Measurements from ENCODE around the gene CYP4F22. TPM values are rescaled to one million over a fixed set of nuclear protein-coding genes. Genes with fewer than 3 reads are reported as not detected.

The CYP4F22 gene
- total and polyA plus RNA-seq, 10 of the 15 experiments (the other 5 are each of a cell fraction or from before 2014, with no cell fraction given): not detected

DNA sequence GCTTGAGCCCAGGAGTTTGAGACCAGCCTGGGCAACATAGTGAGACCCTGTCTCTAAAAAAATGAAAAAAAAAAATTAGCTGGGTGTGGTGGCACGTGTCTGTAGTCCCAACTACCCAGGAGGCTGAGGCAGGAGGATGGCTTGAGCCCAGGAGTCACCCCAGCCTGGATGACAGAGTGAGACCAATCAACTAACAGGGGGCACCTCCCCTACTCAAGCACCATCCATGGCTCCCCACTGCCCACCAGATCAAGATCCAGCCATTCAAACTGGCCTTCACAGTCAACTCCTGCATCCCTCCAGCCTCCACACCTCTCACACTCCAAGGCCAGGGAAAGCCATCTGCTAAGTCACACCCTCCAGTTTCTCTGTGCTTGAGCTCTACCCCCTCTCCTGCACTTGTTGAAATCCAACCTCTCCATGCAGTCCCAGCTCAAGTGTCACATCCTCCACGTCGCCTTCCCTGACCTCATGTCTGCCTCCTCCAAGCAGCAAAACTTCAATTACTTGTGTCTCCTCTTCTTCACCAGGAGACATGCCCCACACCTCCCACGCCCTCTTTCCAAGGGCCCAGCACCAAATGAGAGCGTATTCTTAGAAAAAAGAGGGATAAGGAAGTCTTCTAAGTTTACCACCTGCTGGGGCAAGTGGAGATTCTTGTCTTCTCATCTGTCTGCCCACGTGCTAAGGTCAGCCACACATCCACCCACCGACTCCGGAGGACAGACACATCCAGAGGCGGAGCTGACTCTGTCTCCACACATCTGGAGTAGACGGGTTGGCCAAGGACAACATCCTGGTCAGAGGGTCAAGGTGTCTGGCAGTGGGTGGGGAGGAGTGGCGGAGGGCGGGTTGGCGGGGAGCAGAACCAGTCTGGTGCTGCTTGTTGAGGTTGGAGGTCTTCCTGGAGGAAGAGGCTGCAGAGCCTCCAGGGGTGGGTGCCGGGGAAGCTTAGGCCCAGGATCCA, 974 bp upstream of the CYP4F22 start:
- RAD21 ChIA-PET (ENCODE audit: unreplicated experiment): no interaction called here
- H3K36me3 ChIP-seq (ENCODE audit: control insufficient read depth in 2 of 2, insufficient read depth in 2 of 2, low read length in 1 of 2): no peaks in the 10 kb centered on the region
- TF ChIP-seq NR2C1 (IDR thresholded peaks at IDR 0.05) (no peak), RELA (IDR thresholded peaks at IDR 0.05; ENCODE audit: borderline replicate concordance, partially characterized antibody) (no peak), TAF1 (IDR thresholded peaks at IDR 0.05; ENCODE audit: borderline replicate concordance, low read depth, low read length) (no peak), SMC3 (IDR thresholded peaks at IDR 0.05; ENCODE audit: borderline replicate concordance, low read length) (no peak), ASH2L (IDR thresholded peaks at IDR 0.05; ENCODE audit: borderline replicate concordance, low read depth) (no peak), BMI1 (IDR thresholded peaks at IDR 0.05; ENCODE audit: borderline replicate concordance) (no peak)
- TF ChIP-seq, protein P1, sequence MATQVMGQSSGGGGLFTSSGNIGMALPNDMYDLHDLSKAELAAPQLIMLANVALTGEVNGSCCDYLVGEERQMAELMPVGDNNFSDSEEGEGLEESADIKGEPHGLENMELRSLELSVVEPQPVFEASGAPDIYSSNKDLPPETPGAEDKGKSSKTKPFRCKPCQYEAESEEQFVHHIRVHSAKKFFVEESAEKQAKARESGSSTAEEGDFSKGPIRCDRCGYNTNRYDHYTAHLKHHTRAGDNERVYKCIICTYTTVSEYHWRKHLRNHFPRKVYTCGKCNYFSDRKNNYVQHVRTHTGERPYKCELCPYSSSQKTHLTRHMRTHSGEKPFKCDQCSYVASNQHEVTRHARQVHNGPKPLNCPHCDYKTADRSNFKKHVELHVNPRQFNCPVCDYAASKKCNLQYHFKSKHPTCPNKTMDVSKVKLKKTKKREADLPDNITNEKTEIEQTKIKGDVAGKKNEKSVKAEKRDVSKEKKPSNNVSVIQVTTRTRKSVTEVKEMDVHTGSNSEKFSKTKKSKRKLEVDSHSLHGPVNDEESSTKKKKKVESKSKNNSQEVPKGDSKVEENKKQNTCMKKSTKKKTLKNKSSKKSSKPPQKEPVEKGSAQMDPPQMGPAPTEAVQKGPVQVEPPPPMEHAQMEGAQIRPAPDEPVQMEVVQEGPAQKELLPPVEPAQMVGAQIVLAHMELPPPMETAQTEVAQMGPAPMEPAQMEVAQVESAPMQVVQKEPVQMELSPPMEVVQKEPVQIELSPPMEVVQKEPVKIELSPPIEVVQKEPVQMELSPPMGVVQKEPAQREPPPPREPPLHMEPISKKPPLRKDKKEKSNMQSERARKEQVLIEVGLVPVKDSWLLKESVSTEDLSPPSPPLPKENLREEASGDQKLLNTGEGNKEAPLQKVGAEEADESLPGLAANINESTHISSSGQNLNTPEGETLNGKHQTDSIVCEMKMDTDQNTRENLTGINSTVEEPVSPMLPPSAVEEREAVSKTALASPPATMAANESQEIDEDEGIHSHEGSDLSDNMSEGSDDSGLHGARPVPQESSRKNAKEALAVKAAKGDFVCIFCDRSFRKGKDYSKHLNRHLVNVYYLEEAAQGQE (IDR thresholded peaks at IDR 0.05; ENCODE audit: low read depth, low read length): no peak
- CTCF ChIA-PET: interaction anchor here (0.9 kb wide), 1 partner anchor 416 kb away, joined by 4 read pairs; no protein-coding TSS in a partner anchor
- SMC1A ChIA-PET (ENCODE audit: uncharacterized antibody, unreplicated experiment): no interaction called here
- no peaks in the 10 kb centered on the region for H3K79me2 ChIP-seq (ENCODE audit: control insufficient read depth, insufficient read depth, low read length)
- FAIRE-seq (no peak), ATAC-seq (no peak), DNase-seq (ENCODE audit: low read depth, low spot score) (no peak)
- peaks cover 0 to 2% of the 10 kb centered on the region in 2 experiments; a peak in 2 of 4 replicates for H3K27me3 ChIP-seq (replicated peaks in 1 of 2; ENCODE audit: control insufficient read depth in 2 of 2, insufficient read depth in 2 of 2, low read length in 1 of 2)
- H4K20me1 ChIP-seq (ENCODE audit: control insufficient read depth, insufficient read depth): no peaks in the 10 kb centered on the region
- no peak overlapping the region for H3K4me3 ChIP-seq
- H3K9ac ChIP-seq (ENCODE audit: control insufficient read depth, insufficient read depth, low read length): no peak overlapping the region
- WGBS (ENCODE audit: insufficient coverage, insufficient replicate concordance, low lambda C conversion rate, missing lambda C conversion rate): 49% methylated on average over 14 of the region's 14 CpGs
- H3K4me2 ChIP-seq (ENCODE audit: control insufficient read depth, insufficient read depth): no peak overlapping the region
- BruUV-seq (replicated peaks): no TSS peak
- intact Hi-C loops (cut with micrococcal nuclease; ENCODE audit: unreplicated experiment) (no loop called here), in situ Hi-C loops (cut with MboI) (no loop called here)
- POLR2A ChIA-PET: no interaction called here
- H2AFZ ChIP-seq (ENCODE audit: control insufficient read depth, low read depth, low read length): no peak overlapping the region
- no peaks in the 10 kb centered on the region for H3K4me1 ChIP-seq (ENCODE audit: control insufficient read depth, insufficient read depth, low read length)
- no peaks in the 10 kb centered on the region for H3K9me3 ChIP-seq (replicated peaks; ENCODE audit: control insufficient read depth, insufficient read depth, low read length)
- no peak overlapping the region for H3K27ac ChIP-seq (ENCODE audit: control insufficient read depth, insufficient read depth)

All from GM12878 (cell line).